ENCODE results near the gene OR5AP2.
"Not testable (repeated sequence)": the region's sequence is repeated elsewhere in the genome, so short reads cannot be mapped to it uniquely, and the experiment has no call there.

OR5AP2 gene

DNA sequence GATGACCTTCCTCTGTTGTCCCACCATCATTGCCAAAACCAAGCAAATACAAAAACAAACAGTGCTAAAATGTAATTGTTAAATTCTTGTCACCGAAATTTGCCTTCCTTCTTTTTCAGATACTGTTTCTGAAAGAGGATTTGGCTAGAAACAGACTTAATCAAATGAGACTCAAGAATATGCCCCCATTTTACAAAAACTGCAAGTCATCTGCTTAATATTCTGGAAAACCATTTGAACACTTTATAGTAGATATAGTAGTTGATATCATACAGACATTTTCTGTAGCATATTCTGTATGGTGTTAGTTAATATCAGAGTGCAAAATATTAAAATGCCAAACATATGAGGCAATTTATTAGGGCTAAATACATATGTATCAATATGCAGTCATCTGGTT lies 31.1 kb downstream of the OR5AP2 start:
- Histone ChIP-seq H3K27me3 (ENCODE audit: insufficient read depth, low read length) (no peaks in the 10 kb centered on the region), H3K36me3 (ENCODE audit: insufficient read depth, low read length) (no peaks in the 10 kb centered on the region), H3K4me1 (ENCODE audit: control insufficient read depth, insufficient read depth, low read length, unreplicated experiment) (no peaks in the 10 kb centered on the region), H3K27ac (ENCODE audit: low read depth, low read length) (no peak overlapping the region), H3K79me2 (ENCODE audit: control insufficient read depth, insufficient read depth, low read length, unreplicated experiment) (no peaks in the 10 kb centered on the region), H2AFZ (ENCODE audit: low read length, unreplicated experiment) (no peak overlapping the region), H3K4me3 (ENCODE audit: low read depth, low read length) (no peak overlapping the region)

DNA sequence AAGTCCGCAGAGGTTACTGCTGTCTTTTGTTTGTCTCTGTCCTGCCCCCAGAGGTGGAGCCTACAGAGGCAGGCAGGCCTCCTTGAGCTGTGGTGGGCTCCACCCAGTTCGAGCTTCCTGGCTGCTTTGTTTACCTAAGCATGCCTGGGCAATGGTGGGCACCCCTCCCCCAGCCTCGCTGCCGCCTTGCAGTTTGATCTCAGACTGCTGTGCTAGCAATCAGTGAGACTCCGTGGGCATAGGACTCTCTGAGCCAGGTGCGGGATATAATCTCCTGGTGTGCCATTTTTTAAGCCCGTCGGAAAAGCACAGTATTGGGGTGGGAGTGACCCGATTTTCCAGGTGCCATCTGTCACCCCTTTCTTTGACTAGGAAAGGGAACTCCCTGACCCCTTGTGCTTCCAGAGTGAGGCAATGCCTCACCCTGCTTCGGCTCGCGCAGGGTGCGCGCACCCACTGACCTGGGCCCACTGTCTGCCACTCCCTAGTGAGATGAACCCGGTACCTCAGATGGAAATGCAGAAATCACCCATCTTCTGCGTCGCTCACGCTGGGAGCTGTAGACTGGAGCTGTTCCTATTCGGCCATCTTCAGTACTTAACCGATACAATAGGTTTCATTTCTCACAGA lies 50.0 kb downstream of the OR5AP2 start:
- not testable (repeated sequence) for H3K27me3 ChIP-seq (ENCODE audit: insufficient read depth, low read length); H2AFZ ChIP-seq (ENCODE audit: low read length, unreplicated experiment); H3K79me2 ChIP-seq (ENCODE audit: control insufficient read depth, insufficient read depth, low read length, unreplicated experiment); H3K36me3 ChIP-seq (ENCODE audit: insufficient read depth, low read length); H3K4me1 ChIP-seq (ENCODE audit: control insufficient read depth, insufficient read depth, low read length, unreplicated experiment); H3K27ac ChIP-seq (ENCODE audit: low read depth, low read length); H3K4me3 ChIP-seq (ENCODE audit: low read depth, low read length)
